ENCODE results near the gene UVRAG.
"Not testable (repeated sequence)": the region's sequence is repeated elsewhere in the genome, so short reads cannot be mapped to it uniquely, and the experiment has no call there.

The UVRAG gene

DNA sequence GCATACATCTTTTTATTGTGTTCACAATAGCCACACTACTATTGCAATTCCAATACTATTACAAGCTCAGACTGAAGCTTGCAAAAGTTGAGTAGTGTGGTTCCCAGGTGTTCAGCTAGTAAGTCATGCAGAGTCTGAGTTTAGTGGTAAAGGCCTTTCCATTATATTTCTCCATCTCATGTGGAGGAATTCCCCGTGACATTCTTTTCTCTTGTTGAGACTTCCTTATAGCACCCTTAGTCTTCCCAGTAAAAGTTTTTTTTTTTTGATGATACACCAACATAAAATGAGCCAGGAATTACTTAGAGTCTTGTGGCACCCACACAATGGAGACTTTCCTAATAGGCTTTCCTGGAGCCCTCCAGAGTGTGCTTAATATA is 110.8 kb downstream of the UVRAG start:
- no peak for DNase-seq

DNA sequence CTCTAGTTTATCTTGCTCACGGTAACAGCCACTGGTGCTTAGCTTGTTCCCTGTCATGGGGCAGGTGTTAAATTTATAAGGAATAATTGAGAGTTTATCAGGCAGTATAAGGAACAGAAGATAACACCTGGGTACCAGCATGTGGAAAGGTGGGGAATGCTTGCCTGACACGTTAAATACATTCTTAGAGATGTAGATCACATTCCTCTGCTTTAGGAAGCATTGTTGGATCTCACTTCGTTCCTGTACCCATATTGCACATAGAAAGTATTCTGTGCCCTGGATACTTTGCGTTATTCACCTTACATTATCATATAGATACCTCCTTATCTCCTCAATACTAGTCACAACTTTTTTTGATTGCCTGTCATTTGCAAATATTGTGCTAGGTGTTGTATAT is 114.7 kb downstream of the UVRAG start:
- DNase-seq = no peak

DNA sequence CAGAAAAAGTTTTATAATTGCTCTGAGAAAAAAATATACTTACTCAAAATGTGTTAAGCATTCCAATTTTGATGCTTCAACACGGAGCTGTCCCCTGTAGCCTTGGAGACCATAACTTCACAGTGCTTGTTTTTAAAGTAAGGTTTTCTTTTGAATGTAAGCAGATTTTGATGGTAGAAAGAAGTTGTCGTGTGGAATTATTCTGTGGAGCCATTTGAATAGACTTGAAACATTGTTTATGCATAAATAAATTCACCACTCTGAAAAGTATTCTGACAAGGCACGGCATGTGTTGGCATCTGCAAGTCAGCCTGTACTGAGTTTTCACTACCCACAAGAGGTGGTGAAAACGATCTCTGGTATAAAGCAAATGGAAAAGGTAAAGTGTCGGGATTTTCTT is 115.5 kb downstream of the UVRAG start:
- no peak for DNase-seq

- no peak for DNase-seq
These were observed 116.1 kb downstream of the UVRAG start for GRCh38 chr11:75931124-75931523.

- not testable (repeated sequence) for DNase-seq
These were observed 118.7 kb downstream of the UVRAG start for GRCh38 chr11:75933736-75934135.

DNA sequence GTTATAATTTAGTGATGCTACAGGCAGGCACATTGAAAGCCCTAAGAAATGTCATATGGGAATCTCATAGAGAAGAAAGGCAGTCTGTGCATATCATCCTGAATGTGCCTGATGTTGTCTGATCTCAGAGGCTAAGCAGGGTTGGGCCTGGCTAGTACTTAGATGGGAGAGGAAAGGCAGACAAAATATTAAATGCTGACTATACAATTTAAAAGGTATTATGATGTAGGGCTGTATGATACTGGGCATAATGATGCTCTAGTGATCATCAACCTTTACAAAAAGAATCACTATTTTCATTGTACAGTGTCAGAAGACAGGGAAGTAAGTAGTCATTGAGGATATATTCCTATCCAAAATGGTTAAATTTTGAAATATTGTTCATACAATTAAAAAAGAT is 119.8 kb downstream of the UVRAG start:
- DNase-seq = no peak

DNA sequence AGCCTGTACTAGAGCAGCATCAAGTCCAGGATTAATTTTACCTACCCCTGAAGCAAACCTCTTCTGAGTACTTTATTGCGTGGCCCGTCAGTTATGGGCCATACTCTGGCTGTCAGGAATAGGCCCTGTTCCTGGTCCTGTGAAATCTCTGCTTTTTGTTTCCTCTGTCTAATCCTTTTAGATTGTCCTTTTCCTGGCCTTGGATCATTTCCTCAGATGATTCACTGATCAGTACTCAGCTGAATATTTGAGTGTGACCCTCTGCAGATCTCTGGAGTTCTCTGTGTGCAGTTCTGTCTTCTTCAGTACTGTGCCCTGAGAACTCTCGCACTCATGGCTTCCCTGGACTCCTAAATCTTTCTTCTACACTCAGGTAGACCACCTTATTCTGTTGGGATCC is 123.5 kb downstream of the UVRAG start:
- no peak for DNase-seq

DNA sequence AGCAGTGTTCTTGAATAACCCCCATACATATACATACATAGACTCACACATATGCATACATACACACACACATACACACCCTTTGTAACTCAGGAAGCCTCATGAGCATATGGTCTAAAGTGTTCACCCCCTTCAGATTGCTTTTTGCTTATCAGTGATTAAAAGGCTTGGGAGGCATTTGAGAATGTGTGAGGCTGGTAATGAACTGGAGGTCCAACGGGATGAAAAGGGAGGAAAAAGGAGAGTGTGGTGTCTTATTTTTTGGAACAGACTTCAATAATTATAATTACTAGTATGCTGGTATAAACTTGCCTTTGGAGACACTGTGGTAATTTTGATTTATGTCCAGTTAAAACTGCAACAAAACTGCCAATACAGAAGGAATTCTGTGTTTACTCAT is 124.5 kb downstream of the UVRAG start:
- DNase-seq = no peak

- DNase-seq = no peak
These were observed 125.0 kb downstream of the UVRAG start for GRCh38 chr11:75939992-75940391.

- DNase-seq = no peak
These were observed 125.9 kb downstream of the UVRAG start for GRCh38 chr11:75940911-75941310.

GRCh38 chr11:75944515-75944914 is 129.5 kb downstream of the UVRAG start:
- DNase-seq = no peak

GRCh38 chr11:75945446-75945845 is 130.4 kb downstream of the UVRAG start:
- no peak for DNase-seq

DNA sequence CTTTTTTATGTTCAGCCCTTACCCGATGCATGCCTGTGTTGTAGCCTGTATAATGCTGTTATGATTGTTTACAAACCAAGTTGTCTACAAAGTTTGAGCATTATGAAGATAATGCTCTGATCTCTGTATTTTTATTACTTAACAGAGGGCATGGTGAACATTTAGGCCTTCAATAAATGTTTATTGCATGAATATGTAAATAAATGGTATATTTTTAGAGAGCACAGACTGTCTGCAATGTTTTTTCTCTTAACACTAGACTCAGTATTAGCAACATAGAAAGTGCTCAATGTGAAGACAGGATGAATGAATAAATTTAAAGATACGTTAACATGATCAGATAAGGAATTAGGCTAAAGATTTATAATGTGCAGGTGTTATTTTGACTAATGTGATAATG is 130.9 kb downstream of the UVRAG start:
- no peak for DNase-seq

GRCh38 chr11:75946531-75947530 is 131.8 kb downstream of the UVRAG start:
- no peak for DNase-seq

DNA sequence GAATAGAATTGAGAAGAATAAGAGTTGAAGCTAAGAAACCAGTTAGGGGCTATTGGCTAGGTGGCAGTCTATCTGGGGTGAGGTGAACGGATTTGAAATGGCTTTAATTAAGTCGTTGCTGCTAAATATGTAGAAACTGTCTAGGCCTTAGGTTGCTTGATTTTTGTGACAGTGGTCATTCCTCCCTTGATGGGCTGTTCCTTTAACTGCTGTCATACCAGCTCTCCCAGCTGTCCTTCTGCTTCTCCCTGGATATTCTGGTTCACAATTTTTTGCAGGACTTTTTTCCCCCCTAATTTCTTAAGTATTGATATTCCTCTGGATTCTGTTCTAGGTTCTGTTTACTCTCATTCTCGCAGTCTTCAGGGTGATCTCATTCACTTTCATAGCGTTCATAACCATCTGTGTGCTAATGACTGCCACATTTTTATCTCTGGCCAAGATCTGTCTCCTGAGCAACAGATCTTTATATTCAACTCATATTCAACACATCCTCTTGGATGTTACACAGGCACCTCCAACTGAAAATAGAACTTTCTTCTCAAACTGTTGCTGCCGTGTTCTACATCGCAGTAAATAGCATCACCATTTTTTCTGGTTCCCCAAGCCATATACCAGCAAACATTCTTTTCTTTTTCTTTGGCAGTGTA is 134.1 kb downstream of the UVRAG start:
- DNase-seq = no peak

DNA sequence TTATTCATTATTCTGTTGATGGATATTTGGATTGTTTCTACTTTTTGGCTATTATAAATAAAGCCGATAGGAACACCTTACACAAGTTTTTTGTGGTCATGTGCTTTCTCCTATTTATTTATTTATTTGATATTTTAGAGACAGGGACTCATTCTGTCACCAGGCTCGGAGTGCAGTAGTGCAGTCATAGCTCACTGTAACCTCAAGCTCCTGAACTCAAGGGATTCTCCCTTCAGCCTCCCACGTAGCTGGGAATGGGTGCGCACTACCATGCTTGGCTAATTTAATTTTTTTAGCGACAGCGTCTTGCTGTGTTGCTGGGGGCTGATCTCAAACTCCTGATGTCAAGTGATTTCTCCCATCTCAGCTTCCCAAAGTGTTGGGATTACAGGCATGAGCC is 135.1 kb downstream of the UVRAG start:
- no peak for DNase-seq

- no peak for DNase-seq
These were observed 139.0 kb downstream of the UVRAG start for GRCh38 chr11:75954039-75954438.

GRCh38 chr11:75955443-75955842 is 140.4 kb downstream of the UVRAG start:
- no peak for DNase-seq

DNA sequence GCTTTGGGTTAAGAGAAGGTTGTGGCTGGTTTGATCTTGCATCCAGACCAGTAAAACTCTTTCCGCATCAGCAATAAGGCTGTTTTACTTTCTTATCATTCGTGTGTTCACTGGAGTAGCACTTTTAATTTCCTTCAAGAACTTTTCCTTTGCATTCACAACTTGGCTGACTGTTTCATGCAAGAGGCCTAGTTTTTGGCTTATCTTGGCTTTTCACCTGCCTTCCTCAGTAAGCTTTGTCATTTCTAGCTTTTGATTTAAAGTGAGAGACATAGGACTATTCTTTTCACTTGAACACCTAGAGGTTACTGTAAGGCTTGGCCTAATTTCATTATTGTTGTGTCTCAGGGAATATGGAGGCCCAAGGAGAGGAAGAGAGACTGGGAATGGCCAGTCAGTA is 144.5 kb downstream of the UVRAG start:
- DNase-seq = no peak

- DNase-seq = no peak
These were observed 149.1 kb downstream of the UVRAG start for GRCh38 chr11:75964071-75964470.

GRCh38 chr11:75966537-75967287 is 151.7 kb downstream of the UVRAG start:
- DNase-seq = peak; percentile 58

GRCh38 chr11:75968021-75968625 is 153.1 kb downstream of the UVRAG start:
- DNase-seq = no peak

Measured in amniotic stem cell (primary cell).